Measurements from ENCODE around the gene ZBTB17. TPM values are rescaled to one million over a fixed set of nuclear protein-coding genes. Genes with fewer than 3 reads are reported as not detected.

Gene ZBTB17
- total and polyA plus RNA-seq, 9 of the 15 experiments (the other 6 are each of a cell fraction or from before 2014, with no cell fraction given): 1.1 to 53.4 (median 29.6) TPM

DNA sequence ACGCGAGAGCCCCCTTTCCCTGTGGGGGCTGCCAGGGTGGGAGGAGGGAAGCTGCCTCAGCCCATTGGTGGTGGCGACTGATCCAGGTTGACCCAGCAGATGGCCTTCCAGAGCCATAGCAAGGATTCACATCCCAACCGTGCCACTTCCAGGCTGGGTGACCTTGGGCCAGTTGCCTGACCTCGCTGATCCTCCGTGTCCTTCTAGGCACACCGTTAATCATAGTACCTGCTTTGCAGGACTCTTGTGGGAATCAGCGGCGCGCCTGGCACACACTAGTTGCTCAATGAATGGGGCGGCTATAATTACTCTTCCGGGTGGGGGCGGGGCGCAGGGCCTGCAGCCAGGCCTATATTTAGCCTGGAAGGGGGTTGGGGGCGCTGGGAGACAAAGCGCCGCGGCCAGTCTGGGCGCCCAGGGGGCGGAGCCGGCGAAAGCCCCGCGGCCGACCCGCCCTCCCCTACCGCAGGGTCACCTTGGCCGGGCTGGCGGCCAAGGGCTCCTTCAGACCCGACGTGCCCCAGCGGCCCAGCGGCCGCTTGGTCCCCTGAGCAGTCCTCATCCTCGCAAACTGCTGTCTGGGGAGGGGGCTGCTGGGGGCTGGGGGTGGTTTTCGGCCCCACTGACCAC, 36.8 kb upstream of the ZBTB17 start (continued):
- TF ChIP-seq, protein P1, sequence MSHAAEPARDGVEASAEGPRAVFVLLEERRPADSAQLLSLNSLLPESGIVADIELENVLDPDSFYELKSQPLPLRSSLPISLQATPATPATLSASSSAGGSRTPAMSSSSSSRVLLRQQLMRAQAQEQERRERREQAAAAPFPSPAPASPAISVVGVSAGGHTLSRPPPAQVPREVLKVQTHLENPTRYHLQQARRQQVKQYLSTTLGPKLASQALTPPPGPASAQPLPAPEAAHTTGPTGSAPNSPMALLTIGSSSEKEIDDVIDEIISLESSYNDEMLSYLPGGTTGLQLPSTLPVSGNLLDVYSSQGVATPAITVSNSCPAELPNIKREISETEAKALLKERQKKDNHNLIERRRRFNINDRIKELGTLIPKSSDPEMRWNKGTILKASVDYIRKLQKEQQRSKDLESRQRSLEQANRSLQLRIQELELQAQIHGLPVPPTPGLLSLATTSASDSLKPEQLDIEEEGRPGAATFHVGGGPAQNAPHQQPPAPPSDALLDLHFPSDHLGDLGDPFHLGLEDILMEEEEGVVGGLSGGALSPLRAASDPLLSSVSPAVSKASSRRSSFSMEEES (CRISPR knock-in tag; IDR thresholded peaks at IDR 0.05): no peak
- TF ChIP-seq KAT8 (IDR thresholded peaks at IDR 0.05; ENCODE audit: low read depth) (no peak), KLF1 (tag; IDR thresholded peaks at IDR 0.05) (no peak), TEAD1 (CRISPR knock-in tag; IDR thresholded peaks at IDR 0.05) (no peak), ZNF165 (CRISPR knock-in tag; IDR thresholded peaks at IDR 0.05; ENCODE audit: borderline replicate concordance) (no peak), CBX8 (IDR thresholded peaks at IDR 0.05; ENCODE audit: borderline replicate concordance, extremely low read depth, low read depth, low read length, poor library complexity, severe bottlenecking) (no peak), ZNF347 (CRISPR knock-in tag; IDR thresholded peaks at IDR 0.05; ENCODE audit: low read depth) (no peak), ZEB2 (IDR thresholded peaks at IDR 0.05) (no peak; the same call in 1 of the 2 replicates)
- TF ChIP-seq, protein P2, sequence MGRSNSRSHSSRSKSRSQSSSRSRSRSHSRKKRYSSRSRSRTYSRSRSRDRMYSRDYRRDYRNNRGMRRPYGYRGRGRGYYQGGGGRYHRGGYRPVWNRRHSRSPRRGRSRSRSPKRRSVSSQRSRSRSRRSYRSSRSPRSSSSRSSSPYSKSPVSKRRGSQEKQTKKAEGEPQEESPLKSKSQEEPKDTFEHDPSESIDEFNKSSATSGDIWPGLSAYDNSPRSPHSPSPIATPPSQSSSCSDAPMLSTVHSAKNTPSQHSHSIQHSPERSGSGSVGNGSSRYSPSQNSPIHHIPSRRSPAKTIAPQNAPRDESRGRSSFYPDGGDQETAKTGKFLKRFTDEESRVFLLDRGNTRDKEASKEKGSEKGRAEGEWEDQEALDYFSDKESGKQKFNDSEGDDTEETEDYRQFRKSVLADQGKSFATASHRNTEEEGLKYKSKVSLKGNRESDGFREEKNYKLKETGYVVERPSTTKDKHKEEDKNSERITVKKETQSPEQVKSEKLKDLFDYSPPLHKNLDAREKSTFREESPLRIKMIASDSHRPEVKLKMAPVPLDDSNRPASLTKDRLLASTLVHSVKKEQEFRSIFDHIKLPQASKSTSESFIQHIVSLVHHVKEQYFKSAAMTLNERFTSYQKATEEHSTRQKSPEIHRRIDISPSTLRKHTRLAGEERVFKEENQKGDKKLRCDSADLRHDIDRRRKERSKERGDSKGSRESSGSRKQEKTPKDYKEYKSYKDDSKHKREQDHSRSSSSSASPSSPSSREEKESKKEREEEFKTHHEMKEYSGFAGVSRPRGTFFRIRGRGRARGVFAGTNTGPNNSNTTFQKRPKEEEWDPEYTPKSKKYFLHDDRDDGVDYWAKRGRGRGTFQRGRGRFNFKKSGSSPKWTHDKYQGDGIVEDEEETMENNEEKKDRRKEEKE (IDR thresholded peaks at IDR 0.05; ENCODE audit: borderline replicate concordance in 1 of 2, control insufficient read depth in 1 of 2, low read depth in 2 of 2, low read length in 1 of 2): no peak
- TF ChIP-seq, protein P3, sequence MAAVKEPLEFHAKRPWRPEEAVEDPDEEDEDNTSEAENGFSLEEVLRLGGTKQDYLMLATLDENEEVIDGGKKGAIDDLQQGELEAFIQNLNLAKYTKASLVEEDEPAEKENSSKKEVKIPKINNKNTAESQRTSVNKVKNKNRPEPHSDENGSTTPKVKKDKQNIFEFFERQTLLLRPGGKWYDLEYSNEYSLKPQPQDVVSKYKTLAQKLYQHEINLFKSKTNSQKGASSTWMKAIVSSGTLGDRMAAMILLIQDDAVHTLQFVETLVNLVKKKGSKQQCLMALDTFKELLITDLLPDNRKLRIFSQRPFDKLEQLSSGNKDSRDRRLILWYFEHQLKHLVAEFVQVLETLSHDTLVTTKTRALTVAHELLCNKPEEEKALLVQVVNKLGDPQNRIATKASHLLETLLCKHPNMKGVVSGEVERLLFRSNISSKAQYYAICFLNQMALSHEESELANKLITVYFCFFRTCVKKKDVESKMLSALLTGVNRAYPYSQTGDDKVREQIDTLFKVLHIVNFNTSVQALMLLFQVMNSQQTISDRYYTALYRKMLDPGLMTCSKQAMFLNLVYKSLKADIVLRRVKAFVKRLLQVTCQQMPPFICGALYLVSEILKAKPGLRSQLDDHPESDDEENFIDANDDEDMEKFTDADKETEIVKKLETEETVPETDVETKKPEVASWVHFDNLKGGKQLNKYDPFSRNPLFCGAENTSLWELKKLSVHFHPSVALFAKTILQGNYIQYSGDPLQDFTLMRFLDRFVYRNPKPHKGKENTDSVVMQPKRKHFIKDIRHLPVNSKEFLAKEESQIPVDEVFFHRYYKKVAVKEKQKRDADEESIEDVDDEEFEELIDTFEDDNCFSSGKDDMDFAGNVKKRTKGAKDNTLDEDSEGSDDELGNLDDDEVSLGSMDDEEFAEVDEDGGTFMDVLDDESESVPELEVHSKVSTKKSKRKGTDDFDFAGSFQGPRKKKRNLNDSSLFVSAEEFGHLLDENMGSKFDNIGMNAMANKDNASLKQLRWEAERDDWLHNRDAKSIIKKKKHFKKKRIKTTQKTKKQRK (IDR thresholded peaks at IDR 0.05; ENCODE audit: borderline replicate concordance, low read depth, low read length): no peak
- TF ChIP-seq, protein P4, sequence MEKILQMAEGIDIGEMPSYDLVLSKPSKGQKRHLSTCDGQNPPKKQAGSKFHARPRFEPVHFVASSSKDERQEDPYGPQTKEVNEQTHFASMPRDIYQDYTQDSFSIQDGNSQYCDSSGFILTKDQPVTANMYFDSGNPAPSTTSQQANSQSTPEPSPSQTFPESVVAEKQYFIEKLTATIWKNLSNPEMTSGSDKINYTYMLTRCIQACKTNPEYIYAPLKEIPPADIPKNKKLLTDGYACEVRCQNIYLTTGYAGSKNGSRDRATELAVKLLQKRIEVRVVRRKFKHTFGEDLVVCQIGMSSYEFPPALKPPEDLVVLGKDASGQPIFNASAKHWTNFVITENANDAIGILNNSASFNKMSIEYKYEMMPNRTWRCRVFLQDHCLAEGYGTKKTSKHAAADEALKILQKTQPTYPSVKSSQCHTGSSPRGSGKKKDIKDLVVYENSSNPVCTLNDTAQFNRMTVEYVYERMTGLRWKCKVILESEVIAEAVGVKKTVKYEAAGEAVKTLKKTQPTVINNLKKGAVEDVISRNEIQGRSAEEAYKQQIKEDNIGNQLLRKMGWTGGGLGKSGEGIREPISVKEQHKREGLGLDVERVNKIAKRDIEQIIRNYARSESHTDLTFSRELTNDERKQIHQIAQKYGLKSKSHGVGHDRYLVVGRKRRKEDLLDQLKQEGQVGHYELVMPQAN (IDR thresholded peaks at IDR 0.05; ENCODE audit: borderline replicate concordance): no peak
- TF ChIP-seq, protein P5, sequence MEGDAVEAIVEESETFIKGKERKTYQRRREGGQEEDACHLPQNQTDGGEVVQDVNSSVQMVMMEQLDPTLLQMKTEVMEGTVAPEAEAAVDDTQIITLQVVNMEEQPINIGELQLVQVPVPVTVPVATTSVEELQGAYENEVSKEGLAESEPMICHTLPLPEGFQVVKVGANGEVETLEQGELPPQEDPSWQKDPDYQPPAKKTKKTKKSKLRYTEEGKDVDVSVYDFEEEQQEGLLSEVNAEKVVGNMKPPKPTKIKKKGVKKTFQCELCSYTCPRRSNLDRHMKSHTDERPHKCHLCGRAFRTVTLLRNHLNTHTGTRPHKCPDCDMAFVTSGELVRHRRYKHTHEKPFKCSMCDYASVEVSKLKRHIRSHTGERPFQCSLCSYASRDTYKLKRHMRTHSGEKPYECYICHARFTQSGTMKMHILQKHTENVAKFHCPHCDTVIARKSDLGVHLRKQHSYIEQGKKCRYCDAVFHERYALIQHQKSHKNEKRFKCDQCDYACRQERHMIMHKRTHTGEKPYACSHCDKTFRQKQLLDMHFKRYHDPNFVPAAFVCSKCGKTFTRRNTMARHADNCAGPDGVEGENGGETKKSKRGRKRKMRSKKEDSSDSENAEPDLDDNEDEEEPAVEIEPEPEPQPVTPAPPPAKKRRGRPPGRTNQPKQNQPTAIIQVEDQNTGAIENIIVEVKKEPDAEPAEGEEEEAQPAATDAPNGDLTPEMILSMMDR (IDR thresholded peaks at IDR 0.05 in 2 of 3, conservative IDR thresholded peaks at IDR 0.05 in 1 of 3; ENCODE audit: insufficient read depth in 2 of 3, low read depth in 1 of 3, low read length in 3 of 3): peak; percentile 39 to 52 (median 46); a peak in 5 of 6 replicates

Data from K562 (cell line).